ENCODE data around the gene PPCS. TPM values are rescaled to one million over a fixed set of nuclear protein-coding genes. Genes with fewer than 3 reads are reported as not detected.

Gene PPCS
- total RNA-seq, 1 experiment from 2014 or later, result 53.2 TPM

DNA sequence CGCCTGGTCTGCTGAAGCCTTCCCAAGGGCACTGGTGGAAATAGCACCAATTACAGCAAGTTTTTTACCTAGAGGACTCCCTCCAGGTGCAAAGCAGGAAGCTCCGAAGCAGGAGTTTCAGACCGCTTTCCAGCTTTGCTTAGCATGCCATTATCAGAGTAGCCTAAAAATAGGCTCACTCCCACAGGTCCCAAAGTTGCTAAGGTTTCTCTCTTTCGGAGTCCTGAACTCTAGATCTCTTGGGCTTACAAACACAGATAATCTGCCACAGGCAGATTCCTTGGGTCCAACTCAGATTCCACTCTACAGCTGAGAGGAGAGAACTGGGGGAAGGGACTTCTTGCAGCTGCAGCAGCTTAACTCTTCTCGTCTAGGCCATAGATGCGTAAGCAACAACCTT is 23.0 kb upstream of the PPCS start:
- intact Hi-C loops (cut with micrococcal nuclease), result no loop called here
- no peak for TF ChIP-seq POLR2A (IDR thresholded peaks at IDR 0.05; ENCODE audit: borderline replicate concordance, extremely low read depth, insufficient read depth, insufficient read length)
- TF ChIP-seq SIN3A (IDR thresholded peaks at IDR 0.05; ENCODE audit: low read depth), result no peak
- TF ChIP-seq EZH2 (IDR thresholded peaks at IDR 0.05), result no peak
- no peak for TF ChIP-seq POLR2AphosphoS5 (IDR thresholded peaks at IDR 0.05; ENCODE audit: low read depth, low read length)
- no peak for TF ChIP-seq EZH2phosphoT487 (IDR thresholded peaks at IDR 0.05; ENCODE audit: borderline replicate concordance)
- no peak for TF ChIP-seq JUND (IDR thresholded peaks at IDR 0.05)
- TF ChIP-seq EGR1 (IDR thresholded peaks at IDR 0.05; ENCODE audit: low read depth), result no peak
- TF ChIP-seq SRF (IDR thresholded peaks at IDR 0.05; ENCODE audit: low read depth), result no peak
- TF ChIP-seq, protein P1, sequence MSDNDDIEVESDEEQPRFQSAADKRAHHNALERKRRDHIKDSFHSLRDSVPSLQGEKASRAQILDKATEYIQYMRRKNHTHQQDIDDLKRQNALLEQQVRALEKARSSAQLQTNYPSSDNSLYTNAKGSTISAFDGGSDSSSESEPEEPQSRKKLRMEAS (IDR thresholded peaks at IDR 0.05), result no peak
- no peak for TF ChIP-seq FOSL1 (IDR thresholded peaks at IDR 0.05; ENCODE audit: low read depth)
- TF ChIP-seq, protein P2, sequence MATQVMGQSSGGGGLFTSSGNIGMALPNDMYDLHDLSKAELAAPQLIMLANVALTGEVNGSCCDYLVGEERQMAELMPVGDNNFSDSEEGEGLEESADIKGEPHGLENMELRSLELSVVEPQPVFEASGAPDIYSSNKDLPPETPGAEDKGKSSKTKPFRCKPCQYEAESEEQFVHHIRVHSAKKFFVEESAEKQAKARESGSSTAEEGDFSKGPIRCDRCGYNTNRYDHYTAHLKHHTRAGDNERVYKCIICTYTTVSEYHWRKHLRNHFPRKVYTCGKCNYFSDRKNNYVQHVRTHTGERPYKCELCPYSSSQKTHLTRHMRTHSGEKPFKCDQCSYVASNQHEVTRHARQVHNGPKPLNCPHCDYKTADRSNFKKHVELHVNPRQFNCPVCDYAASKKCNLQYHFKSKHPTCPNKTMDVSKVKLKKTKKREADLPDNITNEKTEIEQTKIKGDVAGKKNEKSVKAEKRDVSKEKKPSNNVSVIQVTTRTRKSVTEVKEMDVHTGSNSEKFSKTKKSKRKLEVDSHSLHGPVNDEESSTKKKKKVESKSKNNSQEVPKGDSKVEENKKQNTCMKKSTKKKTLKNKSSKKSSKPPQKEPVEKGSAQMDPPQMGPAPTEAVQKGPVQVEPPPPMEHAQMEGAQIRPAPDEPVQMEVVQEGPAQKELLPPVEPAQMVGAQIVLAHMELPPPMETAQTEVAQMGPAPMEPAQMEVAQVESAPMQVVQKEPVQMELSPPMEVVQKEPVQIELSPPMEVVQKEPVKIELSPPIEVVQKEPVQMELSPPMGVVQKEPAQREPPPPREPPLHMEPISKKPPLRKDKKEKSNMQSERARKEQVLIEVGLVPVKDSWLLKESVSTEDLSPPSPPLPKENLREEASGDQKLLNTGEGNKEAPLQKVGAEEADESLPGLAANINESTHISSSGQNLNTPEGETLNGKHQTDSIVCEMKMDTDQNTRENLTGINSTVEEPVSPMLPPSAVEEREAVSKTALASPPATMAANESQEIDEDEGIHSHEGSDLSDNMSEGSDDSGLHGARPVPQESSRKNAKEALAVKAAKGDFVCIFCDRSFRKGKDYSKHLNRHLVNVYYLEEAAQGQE (IDR thresholded peaks at IDR 0.05; ENCODE audit: low read depth), result no peak
- TF ChIP-seq, protein P3, sequence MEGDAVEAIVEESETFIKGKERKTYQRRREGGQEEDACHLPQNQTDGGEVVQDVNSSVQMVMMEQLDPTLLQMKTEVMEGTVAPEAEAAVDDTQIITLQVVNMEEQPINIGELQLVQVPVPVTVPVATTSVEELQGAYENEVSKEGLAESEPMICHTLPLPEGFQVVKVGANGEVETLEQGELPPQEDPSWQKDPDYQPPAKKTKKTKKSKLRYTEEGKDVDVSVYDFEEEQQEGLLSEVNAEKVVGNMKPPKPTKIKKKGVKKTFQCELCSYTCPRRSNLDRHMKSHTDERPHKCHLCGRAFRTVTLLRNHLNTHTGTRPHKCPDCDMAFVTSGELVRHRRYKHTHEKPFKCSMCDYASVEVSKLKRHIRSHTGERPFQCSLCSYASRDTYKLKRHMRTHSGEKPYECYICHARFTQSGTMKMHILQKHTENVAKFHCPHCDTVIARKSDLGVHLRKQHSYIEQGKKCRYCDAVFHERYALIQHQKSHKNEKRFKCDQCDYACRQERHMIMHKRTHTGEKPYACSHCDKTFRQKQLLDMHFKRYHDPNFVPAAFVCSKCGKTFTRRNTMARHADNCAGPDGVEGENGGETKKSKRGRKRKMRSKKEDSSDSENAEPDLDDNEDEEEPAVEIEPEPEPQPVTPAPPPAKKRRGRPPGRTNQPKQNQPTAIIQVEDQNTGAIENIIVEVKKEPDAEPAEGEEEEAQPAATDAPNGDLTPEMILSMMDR (IDR thresholded peaks at IDR 0.05 in 2 of 3, conservative IDR thresholded peaks at IDR 0.05 in 1 of 3; ENCODE audit: borderline replicate concordance in 1 of 3, insufficient read depth in 1 of 3, low read depth in 2 of 3, low read length in 2 of 3), result no peak
- TF ChIP-seq, protein P4, sequence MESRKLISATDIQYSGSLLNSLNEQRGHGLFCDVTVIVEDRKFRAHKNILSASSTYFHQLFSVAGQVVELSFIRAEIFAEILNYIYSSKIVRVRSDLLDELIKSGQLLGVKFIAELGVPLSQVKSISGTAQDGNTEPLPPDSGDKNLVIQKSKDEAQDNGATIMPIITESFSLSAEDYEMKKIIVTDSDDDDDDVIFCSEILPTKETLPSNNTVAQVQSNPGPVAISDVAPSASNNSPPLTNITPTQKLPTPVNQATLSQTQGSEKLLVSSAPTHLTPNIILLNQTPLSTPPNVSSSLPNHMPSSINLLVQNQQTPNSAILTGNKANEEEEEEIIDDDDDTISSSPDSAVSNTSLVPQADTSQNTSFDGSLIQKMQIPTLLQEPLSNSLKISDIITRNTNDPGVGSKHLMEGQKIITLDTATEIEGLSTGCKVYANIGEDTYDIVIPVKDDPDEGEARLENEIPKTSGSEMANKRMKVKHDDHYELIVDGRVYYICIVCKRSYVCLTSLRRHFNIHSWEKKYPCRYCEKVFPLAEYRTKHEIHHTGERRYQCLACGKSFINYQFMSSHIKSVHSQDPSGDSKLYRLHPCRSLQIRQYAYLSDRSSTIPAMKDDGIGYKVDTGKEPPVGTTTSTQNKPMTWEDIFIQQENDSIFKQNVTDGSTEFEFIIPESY (IDR thresholded peaks at IDR 0.05; ENCODE audit: extremely low read depth, insufficient replicate concordance, low read length), result no peak
- no peak for TF ChIP-seq SP1 (IDR thresholded peaks at IDR 0.05; ENCODE audit: low read depth)
- no peak for TF ChIP-seq ZNF274 (IDR thresholded peaks at IDR 0.05; ENCODE audit: low read depth, low read length)
- no peak for TF ChIP-seq YY1 (IDR thresholded peaks at IDR 0.05; ENCODE audit: extremely low read depth, insufficient replicate concordance, low read depth, low read length)
- Histone ChIP-seq H3K9me2 (ENCODE audit: insufficient read depth) (no peaks in the 10 kb centered on the region), H3K9me3 (ENCODE audit: control insufficient read depth in 1 of 2, insufficient read depth in 1 of 2, low read depth in 1 of 2, low read length in 2 of 2) (no peaks in the 10 kb centered on the region), H3K79me2 (ENCODE audit: insufficient read depth, low read length) (no peaks in the 10 kb centered on the region), H3K4me1 (ENCODE audit: control insufficient read depth in 1 of 2, insufficient read depth in 2 of 2, low read length in 2 of 2) (no peaks in the 10 kb centered on the region), H3K9ac (ENCODE audit: low read length) (no peak overlapping the region), H3K36me3 (ENCODE audit: control insufficient read depth in 1 of 2, insufficient read depth in 2 of 2, low read length in 2 of 2) (no peaks in the 10 kb centered on the region), H3K27me3 (ENCODE audit: insufficient read depth, low read length) (no peaks in the 10 kb centered on the region), H3K4me2 (ENCODE audit: low read length) (no peak overlapping the region), H4K20me1 (ENCODE audit: insufficient read depth) (no peaks in the 10 kb centered on the region), H2AFZ (ENCODE audit: low read depth, low read length, poor library complexity, severe bottlenecking) (no peak overlapping the region), H3K4me3 (replicated peaks in 1 of 2; ENCODE audit: low read depth in 1 of 2, low read length in 2 of 2) (no peak overlapping the region), H3K27ac (ENCODE audit: low read depth, low read length) (no peak overlapping the region)
- ATAC-seq, result no peak
- no peak for DNase-seq (ENCODE audit: low read depth, low spot score)
- BruUV-seq (replicated peaks), result no TSS peak
- CTCF ChIA-PET, result no interaction called here
- RAD21 ChIA-PET (ENCODE audit: low non-redundant PET in 1 of 2, low total read pairs in 2 of 2, uncharacterized antibody in 2 of 2, unreplicated experiment in 2 of 2), result no interaction called here
- POLR2A ChIA-PET, result no interaction called here

Measured in HCT116 (cell line).